H1 (cell line): ENCODE measurements around the gene TSHZ2. TPM values are rescaled to one million over a fixed set of nuclear protein-coding genes. Genes with fewer than 3 reads are reported as not detected.

ENCODE experiments used
- CBX8 ChIP-seq: fragments of 300-800, 300-1000 bp; sonication (generic); IDR thresholded peaks from 2 replicates; pipeline ENCODE4 v1.7.1; 2016; ENCODE audit warnings: low read depth, low read length, borderline replicate concordance
- KDM1A ChIP-seq: fragments of 200-600, 300-600 bp; sonication (generic); IDR thresholded peaks from 2 replicates; pipeline ENCODE4 v1.7.1; 2016; ENCODE audit warnings: mild to moderate bottlenecking, low read length, borderline replicate concordance
- PHF8 ChIP-seq: fragments of 200-600 bp; sonication (generic); conservative IDR thresholded peaks from 2 replicates; pipeline ENCODE4 v1.7.1; 2012; ENCODE audit warnings: low read depth, mild to moderate bottlenecking, inconsistent platforms, low read length, moderate library complexity
- RFX5 ChIP-seq: IDR thresholded peaks from 2 replicates; pipeline ENCODE4 v1.6.1; 2011; ENCODE audit warnings: low read depth, low read length, improper control_type of control experiment, borderline replicate concordance
- RNF2 ChIP-seq: fragments of 200-900, 300-1000 bp; sonication (generic); IDR thresholded peaks from 2 replicates; pipeline ENCODE4 v1.7.1; 2016; ENCODE audit warnings: borderline replicate concordance, low read depth, mild to moderate bottlenecking, antibody characterized with exemption, low read length; ENCODE audit not compliant: poor library complexity, severe bottlenecking; ENCODE audit errors: missing control alignments
- SIN3A ChIP-seq, 2 experiments: IDR thresholded peaks in 1 of 2; conservative IDR thresholded peaks in 1 of 2; 2 replicates each; pipeline ENCODE4 v1.6.1; 2011 to 2012; ENCODE audit warnings: low read length in 2 of 2, improper control_type of control experiment in 1 of 2, low read depth in 1 of 2, mild to moderate bottlenecking in 1 of 2
- SP4 ChIP-seq: IDR thresholded peaks from 2 replicates; pipeline ENCODE4 v1.6.1; 2012; ENCODE audit warnings: low read length, inconsistent platforms
- polyA plus RNA-seq, 7 experiments: library from polyadenylated mRNA; depleted of rRNA in 3 of 7; stranded (reverse) in 5 of 7; unstranded in 2 of 7; fragments of >200 nt in 5 of 7; fragments of 200-250 nt in 2 of 7; gene quantifications; 1 replicate in 5 of 7; 2 replicates in 1 of 7; 4 replicates in 1 of 7; pipeline versions ENCODE4 v1.2.1 to v1.2.3, GENCODE V29; 2011 to 2013; ENCODE audit warnings: missing spikeins in 2 of 7, mixed read lengths in 2 of 7
- total RNA-seq: library from RNA; stranded (reverse); fragmentation: NEBNext Ultra II Directional; extraction: Animal tissue kit (Norgen Biotek cat#: 25700); gene quantifications from 2 replicates; pipeline ENCODE4 v1.2.1, GENCODE V29; 2021

Gene TSHZ2
- total and polyA plus RNA-seq, 2 of the 8 experiments (the other 6 are each of a cell fraction or from before 2014, with no cell fraction given), result 0.14 to 0.30 TPM

GRCh38 chr20:53299831-53300230 lies 327.7 kb downstream of the TSHZ2 start (continued):
- TF ChIP-seq RFX5 (no peak), SP4 (no peak), PHF8 (no peak), CBX8 (no peak), RNF2 (no peak), KDM1A (no peak), SIN3A (conservative IDR thresholded peaks at IDR 0.05 in 1 of 2, IDR thresholded peaks at IDR 0.05 in 1 of 2; ENCODE audit: low read depth in 1 of 2, low read length in 2 of 2) (no peak)
